ENCODE data around the gene TDP2.
A peak's percentile ranks its signal among the peaks of the same experiment; 100 is the strongest.

The TDP2 gene

GRCh38 chr6:24666641-24667377, at the start of gene TDP2, which contains the start of gene ACOT13:
TSS of gene TDP2 (minus strand) at chr6:24666899. CDS start at chr6:24666862, 37 bp downstream.
TSS of gene ACOT13 (plus strand) at chr6:24667077. CDS start at chr6:24667264, 187 bp downstream.
- DNase-seq, result peak; percentile 93 to 99

GRCh38 chr6:24710519-24711303, 44.0 kb upstream of the TDP2 start:
- no peak for DNase-seq

- no peak for DNase-seq
Observed at GRCh38 chr6:24709014-24709711, 42.5 kb upstream of the TDP2 start.

GRCh38 chr6:24708612-24709011, 41.9 kb upstream of the TDP2 start:
- DNase-seq, result no peak

- no peak for DNase-seq
Observed at GRCh38 chr6:24704468-24704867, 37.8 kb upstream of the TDP2 start.

- DNase-seq, result no peak
Observed at GRCh38 chr6:24702720-24703282, 36.1 kb upstream of the TDP2 start.

GRCh38 chr6:24699521-24700359, 33.0 kb upstream of the TDP2 start:
- DNase-seq, result no peak

- DNase-seq, result no peak
Observed at GRCh38 chr6:24696097-24696496, 29.4 kb upstream of the TDP2 start.

- peak; percentile 5 to 31 for DNase-seq
Observed at GRCh38 chr6:24695635-24696034, 28.9 kb upstream of the TDP2 start.

- DNase-seq, result no peak
Observed at GRCh38 chr6:24694198-24694597, 27.5 kb upstream of the TDP2 start.

- no peak for DNase-seq
Observed at GRCh38 chr6:24692848-24693592, 26.3 kb upstream of the TDP2 start.

GRCh38 chr6:24692415-24692814, 25.7 kb upstream of the TDP2 start:
- no peak for DNase-seq

GRCh38 chr6:24692003-24692402, 25.3 kb upstream of the TDP2 start:
- DNase-seq, result no peak

GRCh38 chr6:24691550-24691949, 24.9 kb upstream of the TDP2 start:
- no peak for DNase-seq

GRCh38 chr6:24690593-24690992, 23.9 kb upstream of the TDP2 start:
- DNase-seq, result no peak

GRCh38 chr6:24689964-24690363, 23.3 kb upstream of the TDP2 start:
- no peak for DNase-seq

GRCh38 chr6:24686946-24687345, 20.2 kb upstream of the TDP2 start:
- DNase-seq, result no peak

GRCh38 chr6:24686408-24686807, 19.7 kb upstream of the TDP2 start:
- DNase-seq, result no peak

- no peak for DNase-seq
Observed at GRCh38 chr6:24683297-24684296, 16.9 kb upstream of the TDP2 start.

- DNase-seq, result no peak
Observed at GRCh38 chr6:24680582-24680981, 13.9 kb upstream of the TDP2 start.

Data from NCI-H446 (cell line).